Glutamatergic neuron (in vitro differentiated cells): ENCODE results near the gene ARHGAP20. TPM values are rescaled to one million over a fixed set of nuclear protein-coding genes. Genes with fewer than 3 reads are reported as not detected.

Experiments used
- DNase-seq: peaks from one replicate; pipeline ENCODE4 v3.0.0; 2022
- H3K27ac Mint-ChIP-seq: one replicate; pipeline ENCODE4 v1.8.0; 2020; ENCODE audit warnings: mild to moderate bottlenecking, mixed read lengths, inconsistent platforms; ENCODE audit not compliant: unreplicated experiment
- H3K27me3 Mint-ChIP-seq: one replicate; pipeline ENCODE4 v1.8.0; 2020; ENCODE audit warnings: mild to moderate bottlenecking, moderate library complexity, mixed read lengths, inconsistent platforms; ENCODE audit not compliant: unreplicated experiment
- H3K36me3 Mint-ChIP-seq: one replicate; pipeline ENCODE4 v1.8.0; 2020; ENCODE audit warnings: mild to moderate bottlenecking, mixed read lengths, inconsistent platforms; ENCODE audit not compliant: unreplicated experiment
- H3K4me1 Mint-ChIP-seq: one replicate; pipeline ENCODE4 v1.8.0; 2020; ENCODE audit warnings: mild to moderate bottlenecking, low read depth, mixed read lengths, inconsistent platforms; ENCODE audit not compliant: unreplicated experiment
- H3K4me3 Mint-ChIP-seq: one replicate; pipeline ENCODE4 v1.8.0; 2020; ENCODE audit warnings: mild to moderate bottlenecking, mixed read lengths, inconsistent platforms; ENCODE audit not compliant: unreplicated experiment
- H3K9me3 Mint-ChIP-seq: one replicate; pipeline ENCODE4 v1.8.0; 2020; ENCODE audit warnings: mild to moderate bottlenecking, moderate library complexity, mixed read lengths, inconsistent platforms; ENCODE audit not compliant: unreplicated experiment
- CTCF ChIP-seq: fragments of 200-600 bp; sonication (generic); IDR thresholded peaks from one replicate; pipeline ENCODE4 v1.5.0; 2021; ENCODE audit not compliant: partially characterized antibody, unreplicated experiment
- total RNA-seq: library from RNA; stranded (reverse); fragmentation: NEBNext Ultra II Directional; extraction: Animal tissue kit (Norgen Biotek cat#: 25700); gene quantifications from one replicate; pipeline ENCODE4 v1.2.1, GENCODE V29; 2021; ENCODE audit not compliant: unreplicated experiment

Gene ARHGAP20
- total RNA-seq, 1 donor from 2014 or later = not detected

- H3K27me3 Mint-ChIP-seq = peaks cover 30% of the 10 kb centered on the region
- DNase-seq = no peak
- peak overlapping the region; percentile 76 for H3K4me3 Mint-ChIP-seq
- H3K9me3 Mint-ChIP-seq = peaks cover 2% of the 10 kb centered on the region
- TF ChIP-seq CTCF = no peak
- H3K36me3 Mint-ChIP-seq = no peaks in the 10 kb centered on the region
- no peaks in the 10 kb centered on the region for H3K4me1 Mint-ChIP-seq
- no peak overlapping the region for H3K27ac Mint-ChIP-seq
These were observed 825 bp downstream of the ARHGAP20 start for GRCh38 chr11:110711448-110711775.

GRCh38 chr11:110710628-110711381 lies 1.4 kb downstream of the ARHGAP20 start:
- TF ChIP-seq CTCF = no peak
- Mint-ChIP-seq H3K27me3 (peaks cover 30% of the 10 kb centered on the region), H3K4me3 (peak overlapping the region; percentile 69), H3K27ac (peak overlapping the region; percentile 34), H3K36me3 (no peaks in the 10 kb centered on the region), H3K9me3 (peaks cover 2% of the 10 kb centered on the region), H3K4me1 (no peaks in the 10 kb centered on the region)
- peak; percentile 17 for DNase-seq

- Mint-ChIP-seq H3K4me3 (no peak overlapping the region), H3K27ac (no peak overlapping the region), H3K36me3 (no peaks in the 10 kb centered on the region), H3K27me3 (peaks cover 4% of the 10 kb centered on the region), H3K4me1 (no peaks in the 10 kb centered on the region), H3K9me3 (no peaks in the 10 kb centered on the region)
- DNase-seq = no peak
- TF ChIP-seq CTCF = no peak
These were observed 7.9 kb downstream of the ARHGAP20 start for GRCh38 chr11:110704210-110704864.

- H3K4me1 Mint-ChIP-seq = no peaks in the 10 kb centered on the region
- DNase-seq = no peak
- no peaks in the 10 kb centered on the region for H3K27me3 Mint-ChIP-seq
- no peaks in the 10 kb centered on the region for H3K9me3 Mint-ChIP-seq
- no peak overlapping the region for H3K4me3 Mint-ChIP-seq
- no peak for TF ChIP-seq CTCF
- no peak overlapping the region for H3K27ac Mint-ChIP-seq
- H3K36me3 Mint-ChIP-seq = no peaks in the 10 kb centered on the region
These were observed 20.3 kb downstream of the ARHGAP20 start for GRCh38 chr11:110691926-110692325.

GRCh38 chr11:110689306-110689705 lies 22.9 kb downstream of the ARHGAP20 start:
- DNase-seq = no peak
- H3K27ac Mint-ChIP-seq = no peak overlapping the region
- no peaks in the 10 kb centered on the region for H3K4me1 Mint-ChIP-seq
- TF ChIP-seq CTCF = no peak
- no peaks in the 10 kb centered on the region for H3K27me3 Mint-ChIP-seq
- H3K9me3 Mint-ChIP-seq = no peaks in the 10 kb centered on the region
- H3K4me3 Mint-ChIP-seq = no peak overlapping the region
- H3K36me3 Mint-ChIP-seq = no peaks in the 10 kb centered on the region
